ENCODE data around the gene TACR2.
A peak's percentile ranks its signal among the peaks of the same experiment; 100 is the strongest.

TACR2 gene

DNA sequence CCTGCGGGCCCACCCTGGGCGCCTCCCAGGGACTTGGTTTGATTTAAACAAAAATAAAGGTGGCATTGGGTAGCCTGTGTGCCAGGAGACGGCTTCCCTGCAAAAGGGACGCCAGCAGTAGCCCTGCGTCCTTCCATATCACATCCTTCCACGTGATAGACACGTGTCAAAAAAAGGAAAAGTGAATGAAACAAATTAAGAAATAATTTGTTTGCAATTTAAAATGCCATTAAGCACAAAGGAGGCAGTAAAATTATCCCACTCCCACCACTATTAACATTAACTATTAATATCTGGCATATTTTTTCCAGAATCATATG lies 7.6 kb downstream of the TACR2 start:
- H2AFZ ChIP-seq (ENCODE audit: low read depth, low read length, severe bottlenecking) = peak overlapping the region; percentile 98
- H3K36me3 ChIP-seq (ENCODE audit: low read length) = no peaks in the 10 kb centered on the region
- no peaks in the 10 kb centered on the region for H3K27me3 ChIP-seq (ENCODE audit: low read length)
- no peaks in the 10 kb centered on the region; the same call in 1 of the 2 replicates for H3F3A ChIP-seq (ENCODE audit: insufficient read depth)
- no peaks in the 10 kb centered on the region for H4K20me1 ChIP-seq (ENCODE audit: low read depth, low read length)
- H3K9me3 ChIP-seq (ENCODE audit: insufficient read depth, low read length) = no peaks in the 10 kb centered on the region
- peak overlapping the region; percentile 28 for H3K4me3 ChIP-seq (ENCODE audit: insufficient read depth, low read length, poor library complexity, severe bottlenecking)
- no peak for TF ChIP-seq EZH2phosphoT487 (conservative IDR thresholded peaks at IDR 0.05; ENCODE audit: low read length)
- TF ChIP-seq, protein P1, sequence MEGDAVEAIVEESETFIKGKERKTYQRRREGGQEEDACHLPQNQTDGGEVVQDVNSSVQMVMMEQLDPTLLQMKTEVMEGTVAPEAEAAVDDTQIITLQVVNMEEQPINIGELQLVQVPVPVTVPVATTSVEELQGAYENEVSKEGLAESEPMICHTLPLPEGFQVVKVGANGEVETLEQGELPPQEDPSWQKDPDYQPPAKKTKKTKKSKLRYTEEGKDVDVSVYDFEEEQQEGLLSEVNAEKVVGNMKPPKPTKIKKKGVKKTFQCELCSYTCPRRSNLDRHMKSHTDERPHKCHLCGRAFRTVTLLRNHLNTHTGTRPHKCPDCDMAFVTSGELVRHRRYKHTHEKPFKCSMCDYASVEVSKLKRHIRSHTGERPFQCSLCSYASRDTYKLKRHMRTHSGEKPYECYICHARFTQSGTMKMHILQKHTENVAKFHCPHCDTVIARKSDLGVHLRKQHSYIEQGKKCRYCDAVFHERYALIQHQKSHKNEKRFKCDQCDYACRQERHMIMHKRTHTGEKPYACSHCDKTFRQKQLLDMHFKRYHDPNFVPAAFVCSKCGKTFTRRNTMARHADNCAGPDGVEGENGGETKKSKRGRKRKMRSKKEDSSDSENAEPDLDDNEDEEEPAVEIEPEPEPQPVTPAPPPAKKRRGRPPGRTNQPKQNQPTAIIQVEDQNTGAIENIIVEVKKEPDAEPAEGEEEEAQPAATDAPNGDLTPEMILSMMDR (IDR thresholded peaks at IDR 0.05; ENCODE audit: insufficient read depth, low read length, poor library complexity, severe bottlenecking) = no peak
- no peaks in the 10 kb centered on the region for H3K9me2 ChIP-seq (replicated peaks; ENCODE audit: insufficient read depth, low read length)
- peak overlapping the region; percentile 48 for H3K4me2 ChIP-seq (ENCODE audit: low read depth, low read length, poor library complexity, severe bottlenecking)
- H3K79me2 ChIP-seq (ENCODE audit: insufficient read depth, low read length) = no peaks in the 10 kb centered on the region
- H3K9ac ChIP-seq (ENCODE audit: low read length) = peak overlapping the region; percentile 34
- no peak overlapping the region for H3K27ac ChIP-seq (ENCODE audit: low read depth, low read length)

DNA sequence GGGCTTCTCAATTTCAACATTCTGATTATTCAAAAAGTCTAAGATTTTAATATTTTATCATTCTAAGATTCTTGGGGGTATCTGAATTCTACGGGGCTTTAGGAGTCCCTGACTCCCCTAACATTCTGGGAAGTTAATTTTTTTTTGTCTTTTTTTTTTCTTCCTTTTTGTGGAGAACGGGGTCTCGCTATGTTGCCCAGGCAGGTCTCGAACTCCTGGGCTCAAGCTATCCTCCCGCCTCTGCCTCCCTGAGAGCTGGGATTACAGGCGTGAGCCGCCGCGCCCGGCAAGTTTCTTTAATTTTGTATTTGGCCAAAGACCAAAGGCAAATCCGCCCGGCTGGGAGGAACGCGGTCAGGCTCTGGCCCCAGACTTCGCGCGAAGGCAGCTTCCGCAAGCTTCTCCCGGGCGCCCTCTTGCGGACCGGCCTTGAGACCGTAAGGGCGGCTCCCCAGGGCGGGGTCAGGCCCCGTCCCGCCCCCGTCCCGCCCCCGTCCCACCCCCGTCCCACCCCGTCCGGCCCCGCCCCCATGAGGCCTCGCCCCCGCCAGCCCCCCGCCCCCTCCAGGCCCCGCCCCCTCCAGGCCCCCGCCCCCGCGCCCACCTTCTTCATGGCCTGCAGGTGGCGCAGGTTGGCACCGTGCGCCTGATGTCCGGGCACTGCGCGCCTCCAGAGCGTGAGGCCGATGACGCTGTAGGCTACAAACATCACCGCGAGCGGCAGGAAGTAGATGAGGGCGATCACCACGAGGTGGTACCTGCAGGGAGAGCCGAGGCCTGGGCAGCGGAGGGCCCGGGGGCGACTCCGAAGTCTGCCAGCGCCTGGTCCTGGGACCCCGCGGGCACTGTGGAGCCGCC lies 8.2 kb downstream of the TACR2 start:
- Histone ChIP-seq H2AFZ (ENCODE audit: low read depth, low read length, severe bottlenecking) (peak overlapping the region; percentile 98), H4K20me1 (ENCODE audit: low read depth, low read length) (no peaks in the 10 kb centered on the region), H3K36me3 (ENCODE audit: low read length) (no peaks in the 10 kb centered on the region), H3K27me3 (ENCODE audit: low read length) (no peaks in the 10 kb centered on the region), H3F3A (ENCODE audit: insufficient read depth) (no peaks in the 10 kb centered on the region; the same call in 1 of the 2 replicates), H3K9me2 (replicated peaks; ENCODE audit: insufficient read depth, low read length) (no peaks in the 10 kb centered on the region), H3K4me2 (ENCODE audit: low read depth, low read length, poor library complexity, severe bottlenecking) (peak overlapping the region; percentile 51), H3K27ac (ENCODE audit: low read depth, low read length) (no peak overlapping the region), H3K79me2 (ENCODE audit: insufficient read depth, low read length) (no peaks in the 10 kb centered on the region), H3K9ac (ENCODE audit: low read length) (peak overlapping the region; percentile 34), H3K4me3 (ENCODE audit: insufficient read depth, low read length, poor library complexity, severe bottlenecking) (peak overlapping the region; percentile 28), H3K9me3 (ENCODE audit: insufficient read depth, low read length) (no peaks in the 10 kb centered on the region)
- TF ChIP-seq, protein P1 (IDR thresholded peaks at IDR 0.05; ENCODE audit: insufficient read depth, low read length, poor library complexity, severe bottlenecking) = peak; percentile 12
- no peak for TF ChIP-seq EZH2phosphoT487 (conservative IDR thresholded peaks at IDR 0.05; ENCODE audit: low read length)

DNA sequence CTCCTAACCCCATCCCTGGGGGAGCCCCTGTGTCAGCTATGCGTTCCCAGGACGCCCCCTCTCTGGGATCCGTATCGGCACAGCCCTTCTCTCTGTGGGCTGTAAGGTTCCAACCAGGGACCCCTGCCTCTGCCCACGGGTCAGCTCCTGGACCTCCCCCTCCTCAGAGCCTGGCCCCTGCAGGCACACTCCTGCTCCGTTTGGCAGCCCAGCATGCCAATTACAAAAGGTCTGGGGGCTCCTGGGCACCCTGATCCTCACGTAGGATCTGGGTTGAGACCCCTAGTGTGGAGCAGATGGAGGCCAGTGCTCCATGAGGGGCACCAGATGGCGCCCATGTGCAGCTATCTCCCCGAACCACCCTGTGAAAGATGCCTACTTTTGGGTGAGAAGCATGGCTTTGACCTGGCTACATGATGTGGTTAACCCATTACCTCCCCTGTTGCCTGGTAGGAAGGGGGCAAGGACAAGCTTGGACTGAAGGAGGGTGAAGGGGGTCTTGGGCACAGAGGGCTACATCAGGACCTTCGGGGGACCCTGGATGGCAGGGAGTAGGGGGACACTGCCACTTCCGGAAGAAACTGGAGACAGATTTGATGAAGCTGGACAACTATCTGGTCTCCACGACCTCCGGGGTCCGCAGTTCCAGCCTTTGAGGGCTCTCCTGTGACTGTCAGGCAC lies 9.0 kb downstream of the TACR2 start:
- peak overlapping the region; percentile 20; the same call in 1 of the 2 replicates for H3K9ac ChIP-seq (ENCODE audit: low read length)
- H3K4me2 ChIP-seq (ENCODE audit: low read depth, low read length, poor library complexity, severe bottlenecking) = peak overlapping the region; percentile 51
- TF ChIP-seq, protein P1 (IDR thresholded peaks at IDR 0.05; ENCODE audit: insufficient read depth, low read length, poor library complexity, severe bottlenecking) = peak; percentile 67
- no peak for TF ChIP-seq EZH2phosphoT487 (conservative IDR thresholded peaks at IDR 0.05; ENCODE audit: low read length)
- H3K79me2 ChIP-seq (ENCODE audit: insufficient read depth, low read length) = no peaks in the 10 kb centered on the region
- H3K4me3 ChIP-seq (ENCODE audit: insufficient read depth, low read length, poor library complexity, severe bottlenecking) = no peak overlapping the region
- no peaks in the 10 kb centered on the region for H3K9me3 ChIP-seq (ENCODE audit: insufficient read depth, low read length)
- no peaks in the 10 kb centered on the region for H3K36me3 ChIP-seq (ENCODE audit: low read length)
- no peaks in the 10 kb centered on the region for H3K9me2 ChIP-seq (replicated peaks; ENCODE audit: insufficient read depth, low read length)
- H4K20me1 ChIP-seq (ENCODE audit: low read depth, low read length) = no peaks in the 10 kb centered on the region
- H3K27me3 ChIP-seq (ENCODE audit: low read length) = no peaks in the 10 kb centered on the region
- no peak overlapping the region for H3K27ac ChIP-seq (ENCODE audit: low read depth, low read length)
- H3F3A ChIP-seq (ENCODE audit: insufficient read depth) = no peaks in the 10 kb centered on the region; the same call in 1 of the 2 replicates
- H2AFZ ChIP-seq (ENCODE audit: low read depth, low read length, severe bottlenecking) = peak overlapping the region; percentile 92

Data from SU-DHL-6 (cell line).